IMR-90 (cell line): Measurements from ENCODE around the gene CD27. TPM values are rescaled to one million over a fixed set of nuclear protein-coding genes. Genes with fewer than 3 reads are reported as not detected.

ENCODE experiments used
- ATAC-seq: fragments of 200-7000 bp; cut with Tn5 transposase; 2 replicates; pipeline ENCODE4 v1.9.1; 2020; ENCODE audit warnings: low read depth, mild to moderate bottlenecking, moderate library complexity
- BruUV-seq: library from RNA; stranded (reverse); fragments of 400-500 nt; replicated peaks from 2 replicates; lab custom pipeline; 2021; lab: Mats Ljungman, UMichigan
- CTCF ChIA-PET: fragments of 300-600 bp; formaldehyde crosslinking; extraction: SDS; loops from one replicate; lab custom pipeline; 2021; ENCODE audit warnings: antibody characterized with exemption; lab: Yijun Ruan, JAX
- POLR2A ChIA-PET: fragments of 300-600 bp; sonication (Branson Sonifier 250); formaldehyde crosslinking; loops from one replicate; lab custom pipeline; 2022; ENCODE audit warnings: antibody characterized with exemption; ENCODE audit not compliant: unreplicated experiment; lab: Charles Lee
- DNase-seq: peaks from one replicate; pipeline ENCODE4 v3.0.0; 2013
- H2AFZ ChIP-seq: replicated peaks from 2 replicates; pipeline ENCODE3; 2013; ENCODE audit warnings: low read length, mild to moderate bottlenecking; ENCODE audit not compliant: poor library complexity
- H2AK5ac ChIP-seq: 2 replicates; pipeline ENCODE4 v1.6.1; 2013; ENCODE audit warnings: low read depth, low read length, inconsistent platforms
- H2AK9ac ChIP-seq: replicated peaks from 2 replicates; pipeline ENCODE3; 2013; ENCODE audit warnings: mild to moderate bottlenecking, low read depth, low read length, moderate library complexity; ENCODE audit not compliant: poor library complexity
- H2BK120ac ChIP-seq: 2 replicates; pipeline ENCODE4 v1.6.1; 2013; ENCODE audit warnings: low read depth, low read length, inconsistent platforms
- H2BK15ac ChIP-seq: 3 replicates; pipeline ENCODE4 v1.6.1; 2013; ENCODE audit warnings: low read depth, low read length, inconsistent platforms
- H2BK20ac ChIP-seq: 2 replicates; pipeline ENCODE4 v1.6.1; 2013; ENCODE audit warnings: low read depth, mild to moderate bottlenecking, inconsistent platforms, low read length, moderate library complexity
- H2BK5ac ChIP-seq: 2 replicates; pipeline ENCODE4 v1.6.1; 2013; ENCODE audit warnings: mild to moderate bottlenecking, low read depth, low read length, inconsistent platforms; ENCODE audit not compliant: poor library complexity, severe bottlenecking
- H3K14ac ChIP-seq: replicated peaks from 2 replicates; pipeline ENCODE4 v1.6.1; 2013; ENCODE audit warnings: low read depth, low read length, inconsistent platforms
- H3K18ac ChIP-seq: 2 replicates; pipeline ENCODE4 v1.6.1; 2013; ENCODE audit warnings: low read depth, low read length, control low read depth
- H3K23ac ChIP-seq: 2 replicates; pipeline ENCODE4 v1.6.1; 2013; ENCODE audit warnings: low read depth, low read length, inconsistent platforms
- H3K27ac ChIP-seq: 2 replicates; pipeline ENCODE4 v1.5.1; 2013; ENCODE audit warnings: mild to moderate bottlenecking, control low read depth, low read length; ENCODE audit not compliant: insufficient read depth
- H3K27me3 ChIP-seq: 2 replicates; pipeline ENCODE4 v1.6.1; 2013; ENCODE audit warnings: low read length; ENCODE audit not compliant: control insufficient read depth, insufficient read depth
- H3K36me3 ChIP-seq: 2 replicates; pipeline ENCODE4 v1.6.1; 2013; ENCODE audit warnings: low read length, mixed read lengths; ENCODE audit not compliant: control insufficient read depth, insufficient read depth
- H3K4ac ChIP-seq: 2 replicates; pipeline ENCODE4 v1.6.1; 2013; ENCODE audit warnings: low read depth, low read length, inconsistent platforms
- H3K4me1 ChIP-seq: 2 replicates; pipeline ENCODE4 v1.6.1; 2013; ENCODE audit warnings: low read length, mixed read lengths; ENCODE audit not compliant: control insufficient read depth, insufficient read depth
- H3K4me2 ChIP-seq: 2 replicates; pipeline ENCODE4 v1.6.1; 2013; ENCODE audit warnings: low read depth, mild to moderate bottlenecking, control low read depth, low read length, moderate library complexity
- H3K4me3 ChIP-seq: 2 replicates; pipeline ENCODE4 v1.5.1; 2013; ENCODE audit warnings: low read depth, mild to moderate bottlenecking, control low read depth, low read length, moderate library complexity; ENCODE audit not compliant: insufficient read depth
- H3K56ac ChIP-seq: 2 replicates; pipeline ENCODE4 v1.6.1; 2013; ENCODE audit warnings: low read length, inconsistent platforms; ENCODE audit not compliant: insufficient read depth; ENCODE audit errors: extremely low read depth
- H3K79me1 ChIP-seq, 2 experiments: 2 replicates each; pipeline ENCODE4 v1.6.1; 2013; ENCODE audit warnings: low read length in 2 of 2, inconsistent platforms in 1 of 2, low read depth in 1 of 2
- H3K9ac ChIP-seq: 2 replicates; pipeline ENCODE4 v1.6.1; 2013; ENCODE audit warnings: low read depth, low read length, control low read depth
- H3K9me1 ChIP-seq: 2 replicates; pipeline ENCODE4 v1.6.1; 2013; ENCODE audit warnings: low read length, inconsistent platforms; ENCODE audit not compliant: insufficient read depth
- H3K9me3 ChIP-seq: 2 replicates; pipeline ENCODE4 v1.6.1; 2013; ENCODE audit warnings: low read length; ENCODE audit not compliant: control insufficient read depth, insufficient read depth
- H4K20me1 ChIP-seq: 2 replicates; pipeline ENCODE4 v1.6.1; 2013; ENCODE audit warnings: low read length, inconsistent platforms; ENCODE audit not compliant: insufficient read depth
- H4K5ac ChIP-seq: 2 replicates; pipeline ENCODE4 v1.6.1; 2013; ENCODE audit warnings: mild to moderate bottlenecking, low read depth, low read length, control low read depth
- H4K8ac ChIP-seq, 2 experiments: 2 replicates each; pipeline ENCODE4 v1.6.1; 2013; ENCODE audit warnings: low read depth in 2 of 2, low read length in 2 of 2, control low read depth in 1 of 2, inconsistent platforms in 1 of 2
- H4K91ac ChIP-seq: 2 replicates; pipeline ENCODE4 v1.6.1; 2013; ENCODE audit warnings: low read depth, low read length, inconsistent platforms; ENCODE audit not compliant: insufficient read depth
- BHLHE40 ChIP-seq: fragments of 150-350 bp; IDR thresholded peaks from 2 replicates; pipeline ENCODE4 v1.6.1; 2016; ENCODE audit warnings: mild to moderate bottlenecking, low read depth, low read length
- CEBPB ChIP-seq: IDR thresholded peaks from 2 replicates; pipeline ENCODE4 v1.6.1; 2012; ENCODE audit warnings: low read depth, low read length, improper control_type of control experiment
- CHD1 ChIP-seq: IDR thresholded peaks from 2 replicates; pipeline ENCODE4 v1.6.1; 2012; ENCODE audit warnings: low read depth, low read length, improper control_type of control experiment
- FOS ChIP-seq: fragments of 150-350 bp; IDR thresholded peaks from 2 replicates; pipeline ENCODE4 v1.6.1; 2016; ENCODE audit warnings: low read depth, low read length
- MAFK ChIP-seq: IDR thresholded peaks from 2 replicates; pipeline ENCODE4 v1.6.1; 2012; ENCODE audit warnings: low read depth, low read length, improper control_type of control experiment
- MAZ ChIP-seq: IDR thresholded peaks from 2 replicates; pipeline ENCODE4 v1.6.1; 2012; ENCODE audit warnings: low read depth, mild to moderate bottlenecking, low read length, improper control_type of control experiment, moderate library complexity, borderline replicate concordance
- MXI1 ChIP-seq: IDR thresholded peaks from 2 replicates; pipeline ENCODE4 v1.6.1; 2012; ENCODE audit warnings: low read depth, mild to moderate bottlenecking, low read length, moderate library complexity, borderline replicate concordance
- NFE2L2 ChIP-seq: fragments of 150-350 bp; IDR thresholded peaks from 2 replicates; pipeline ENCODE4 v1.6.1; 2016; ENCODE audit warnings: low read depth, mild to moderate bottlenecking, low read length
- POLR2A ChIP-seq: IDR thresholded peaks from 2 replicates; pipeline ENCODE4 v1.6.1; 2012; ENCODE audit warnings: mild to moderate bottlenecking, low read depth, low read length
- RAD21 ChIP-seq: IDR thresholded peaks from 2 replicates; pipeline ENCODE4 v1.6.1; 2012; ENCODE audit warnings: low read length, improper control_type of control experiment
- RCOR1 ChIP-seq: IDR thresholded peaks from 2 replicates; pipeline ENCODE4 v1.6.1; 2012; ENCODE audit warnings: mild to moderate bottlenecking, low read length, improper control_type of control experiment; ENCODE audit not compliant: insufficient replicate concordance
- RFX5 ChIP-seq: IDR thresholded peaks from 2 replicates; pipeline ENCODE4 v1.8.0; 2012; ENCODE audit warnings: low read depth, mild to moderate bottlenecking, low read length, moderate library complexity
- SMC3 ChIP-seq: fragments of 150-350 bp; IDR thresholded peaks from 2 replicates; pipeline ENCODE4 v1.6.1; 2016; ENCODE audit warnings: low read depth, mild to moderate bottlenecking, antibody characterized with exemption, low read length, moderate library complexity
- USF2 ChIP-seq: fragments of 150-350 bp; IDR thresholded peaks from 2 replicates; pipeline ENCODE4 v1.6.1; 2017; ENCODE audit warnings: mild to moderate bottlenecking, antibody characterized with exemption, low read length, low read depth
- WGBS, 2 experiments: methylation state at CpG; one replicate each; pipeline versions ENCODE4 v1.1.5 to v1.1.7; 2013; ENCODE audit warnings: missing lambda C conversion rate in 2 of 2; ENCODE audit not compliant: insufficient read length in 1 of 2; ENCODE audit errors: extremely low coverage in 2 of 2; 5-methylcytosine and 5-hydroxymethylcytosine counted together
- dilution Hi-C: fragments of 300-500 bp; cut with HindIII; formaldehyde crosslinking; loops from one replicate; pipeline ENCODE4 v1.14.3; 2018; ENCODE audit warnings: low sequenced_read_pairs; ENCODE audit not compliant: unreplicated experiment
- in situ Hi-C: fragments of 300-500 bp; cut with MboI; formaldehyde crosslinking; loops from 3 replicates; pipeline ENCODE4 v1.14.3; 2019; ENCODE audit warnings: low sequenced_read_pairs, inconsistent platforms, mixed read lengths
- intact Hi-C: fragments of 100-400 bp; cut with micrococcal nuclease; formaldehyde crosslinking; loops from 2 replicates; pipeline ENCODE4 v1.10.0; 2022
- polyA plus RNA-seq, 3 experiments: library from polyadenylated mRNA; depleted of rRNA; stranded (reverse); fragments of >200 nt; gene quantifications; 2 replicates each; pipeline ENCODE4 v1.2.3, GENCODE V29; 2012; ENCODE audit warnings: low replicate concordance in 1 of 3
- total RNA-seq: library from RNA; depleted of rRNA; stranded (reverse); fragments of >200 nt; gene quantifications from 2 replicates; pipeline ENCODE4 v1.2.3, GENCODE V29; 2012
- TF ChIP-seq, protein P1 (sequence below): conservative IDR thresholded peaks from 2 replicates; pipeline ENCODE4 v1.5.1; 2012; ENCODE audit warnings: mild to moderate bottlenecking, low read depth, low read length, improper control_type of control experiment
- TF ChIP-seq, protein P2 (sequence below): fragments of 150-350 bp; IDR thresholded peaks from 2 replicates; pipeline ENCODE4 v1.6.1; 2016; ENCODE audit warnings: low read depth, mild to moderate bottlenecking, low read length, moderate library complexity, borderline replicate concordance

CD27 gene
- total and polyA plus RNA-seq, 2 of the 4 experiments (the other 2 are of a cell fraction): 0.07 TPM; not detected in 1

- Histone ChIP-seq H3K56ac (no peak overlapping the region), H4K8ac (no peak overlapping the region), H3K4me2 (no peak overlapping the region), H4K20me1 (no peaks in the 10 kb centered on the region), H4K5ac (no peak overlapping the region), H3K9me1 (peaks cover 8% of the 10 kb centered on the region; the same call in 1 of the 2 replicates), H2BK15ac (no peak overlapping the region), H3K27ac (no peak overlapping the region), H4K91ac (no peak overlapping the region), H3K4me3 (no peak overlapping the region), H3K27me3 (no peaks in the 10 kb centered on the region), H3K23ac (no peak overlapping the region), H3K9ac (no peak overlapping the region), H3K14ac (no peak overlapping the region), H2AFZ (no peak overlapping the region), H3K4ac (no peak overlapping the region), H3K79me1 (no peaks in the 10 kb centered on the region), H3K18ac (no peak overlapping the region), H2BK5ac (no peak overlapping the region), H3K36me3 (peaks cover 1% of the 10 kb centered on the region; the same call in 1 of the 2 replicates), H3K4me1 (peaks cover 5% of the 10 kb centered on the region; the same call in 1 of the 2 replicates), H2AK9ac (no peak overlapping the region), H3K9me3 (no peaks in the 10 kb centered on the region), H2BK20ac (no peak overlapping the region), H2AK5ac (no peak overlapping the region), H2BK120ac (no peak overlapping the region)
- dilution Hi-C loops: no loop called here
- in situ Hi-C loops: no loop called here
- ATAC-seq (no peak), DNase-seq (no peak)
- CTCF ChIA-PET: no interaction called here
- TF ChIP-seq MAFK (no peak), BHLHE40 (no peak), FOS (no peak), RCOR1 (no peak), CEBPB (no peak), NFE2L2 (no peak), POLR2A (no peak), USF2 (no peak), RFX5 (no peak), RAD21 (no peak), CHD1 (no peak), SMC3 (no peak), MAZ (no peak), MXI1 (no peak)
- TF ChIP-seq, protein P1, sequence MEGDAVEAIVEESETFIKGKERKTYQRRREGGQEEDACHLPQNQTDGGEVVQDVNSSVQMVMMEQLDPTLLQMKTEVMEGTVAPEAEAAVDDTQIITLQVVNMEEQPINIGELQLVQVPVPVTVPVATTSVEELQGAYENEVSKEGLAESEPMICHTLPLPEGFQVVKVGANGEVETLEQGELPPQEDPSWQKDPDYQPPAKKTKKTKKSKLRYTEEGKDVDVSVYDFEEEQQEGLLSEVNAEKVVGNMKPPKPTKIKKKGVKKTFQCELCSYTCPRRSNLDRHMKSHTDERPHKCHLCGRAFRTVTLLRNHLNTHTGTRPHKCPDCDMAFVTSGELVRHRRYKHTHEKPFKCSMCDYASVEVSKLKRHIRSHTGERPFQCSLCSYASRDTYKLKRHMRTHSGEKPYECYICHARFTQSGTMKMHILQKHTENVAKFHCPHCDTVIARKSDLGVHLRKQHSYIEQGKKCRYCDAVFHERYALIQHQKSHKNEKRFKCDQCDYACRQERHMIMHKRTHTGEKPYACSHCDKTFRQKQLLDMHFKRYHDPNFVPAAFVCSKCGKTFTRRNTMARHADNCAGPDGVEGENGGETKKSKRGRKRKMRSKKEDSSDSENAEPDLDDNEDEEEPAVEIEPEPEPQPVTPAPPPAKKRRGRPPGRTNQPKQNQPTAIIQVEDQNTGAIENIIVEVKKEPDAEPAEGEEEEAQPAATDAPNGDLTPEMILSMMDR: no peak
- TF ChIP-seq, protein P2, sequence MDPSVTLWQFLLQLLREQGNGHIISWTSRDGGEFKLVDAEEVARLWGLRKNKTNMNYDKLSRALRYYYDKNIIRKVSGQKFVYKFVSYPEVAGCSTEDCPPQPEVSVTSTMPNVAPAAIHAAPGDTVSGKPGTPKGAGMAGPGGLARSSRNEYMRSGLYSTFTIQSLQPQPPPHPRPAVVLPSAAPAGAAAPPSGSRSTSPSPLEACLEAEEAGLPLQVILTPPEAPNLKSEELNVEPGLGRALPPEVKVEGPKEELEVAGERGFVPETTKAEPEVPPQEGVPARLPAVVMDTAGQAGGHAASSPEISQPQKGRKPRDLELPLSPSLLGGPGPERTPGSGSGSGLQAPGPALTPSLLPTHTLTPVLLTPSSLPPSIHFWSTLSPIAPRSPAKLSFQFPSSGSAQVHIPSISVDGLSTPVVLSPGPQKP: no peak
- intact Hi-C loops: no loop called here
- 100% methylated on average over 2 of the region's 12 CpGs; no CpG with 5 or more reads in 1 of the 2 experiments for WGBS, 2 experiments
- POLR2A ChIA-PET: no interaction called here
- BruUV-seq: no TSS peak
Observed at GRCh38 chr12:6438345-6438744, 6.4 kb upstream of the CD27 start.
